C4-2B (cell line): ENCODE measurements around the gene CYP27A1.

Source experiments
- ZFX ChIP-seq: fragments of 450-650 bp; IDR thresholded peaks from 2 replicates; pipeline ENCODE4 v1.6.1; 2017
- TF ChIP-seq, protein P1 (sequence below): fragments of 450-650 bp; conservative IDR thresholded peaks from 2 replicates; pipeline ENCODE4 v1.5.1; 2017; ENCODE audit warnings: mild to moderate bottlenecking

DNA sequence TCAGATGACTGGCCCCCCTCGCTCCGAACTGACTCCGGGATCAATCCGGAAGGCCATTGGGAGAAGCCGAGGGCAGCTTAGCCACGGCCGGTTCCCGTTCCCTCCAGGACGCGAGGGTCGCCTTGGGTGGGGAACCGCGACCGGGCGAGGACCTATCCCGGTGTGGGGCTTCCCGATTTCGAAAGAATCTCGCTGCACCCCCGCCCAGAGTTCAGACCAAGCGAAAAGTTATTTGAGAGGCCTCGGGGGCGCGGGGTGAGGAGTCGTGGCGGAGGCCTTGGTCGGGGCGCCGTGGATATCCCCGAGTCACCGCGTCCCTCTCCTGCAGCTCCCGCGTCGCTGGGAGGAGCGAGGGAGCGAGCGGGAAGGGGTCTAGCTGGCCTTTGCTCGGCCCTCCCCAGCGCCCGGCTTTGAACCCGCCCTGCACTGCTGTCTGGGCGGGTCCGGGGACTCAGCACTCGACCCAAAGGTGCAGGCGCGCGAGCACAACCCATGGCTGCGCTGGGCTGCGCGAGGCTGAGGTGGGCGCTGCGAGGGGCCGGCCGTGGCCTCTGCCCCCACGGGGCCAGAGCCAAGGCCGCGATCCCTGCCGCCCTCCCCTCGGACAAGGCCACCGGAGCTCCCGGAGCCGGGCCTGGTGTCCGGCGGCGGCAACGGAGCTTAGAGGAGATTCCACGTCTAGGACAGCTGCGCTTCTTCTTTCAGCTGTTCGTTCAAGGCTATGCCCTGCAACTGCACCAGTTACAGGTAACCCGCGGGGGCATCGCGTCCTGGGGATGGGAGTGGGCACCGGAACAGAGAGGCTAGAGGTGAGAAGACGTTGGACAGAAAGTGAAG, at the start of gene CYP27A1:
- TF ChIP-seq, protein P1, sequence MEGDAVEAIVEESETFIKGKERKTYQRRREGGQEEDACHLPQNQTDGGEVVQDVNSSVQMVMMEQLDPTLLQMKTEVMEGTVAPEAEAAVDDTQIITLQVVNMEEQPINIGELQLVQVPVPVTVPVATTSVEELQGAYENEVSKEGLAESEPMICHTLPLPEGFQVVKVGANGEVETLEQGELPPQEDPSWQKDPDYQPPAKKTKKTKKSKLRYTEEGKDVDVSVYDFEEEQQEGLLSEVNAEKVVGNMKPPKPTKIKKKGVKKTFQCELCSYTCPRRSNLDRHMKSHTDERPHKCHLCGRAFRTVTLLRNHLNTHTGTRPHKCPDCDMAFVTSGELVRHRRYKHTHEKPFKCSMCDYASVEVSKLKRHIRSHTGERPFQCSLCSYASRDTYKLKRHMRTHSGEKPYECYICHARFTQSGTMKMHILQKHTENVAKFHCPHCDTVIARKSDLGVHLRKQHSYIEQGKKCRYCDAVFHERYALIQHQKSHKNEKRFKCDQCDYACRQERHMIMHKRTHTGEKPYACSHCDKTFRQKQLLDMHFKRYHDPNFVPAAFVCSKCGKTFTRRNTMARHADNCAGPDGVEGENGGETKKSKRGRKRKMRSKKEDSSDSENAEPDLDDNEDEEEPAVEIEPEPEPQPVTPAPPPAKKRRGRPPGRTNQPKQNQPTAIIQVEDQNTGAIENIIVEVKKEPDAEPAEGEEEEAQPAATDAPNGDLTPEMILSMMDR: no peak
- TF ChIP-seq ZFX: no peak
